A549 (cell line): Measurements from ENCODE around the gene AHR. TPM values are rescaled to one million over a fixed set of nuclear protein-coding genes. Genes with fewer than 3 reads are reported as not detected.

Experiments used
- ATAC-seq, 2 experiments: fragments of 200-7000 bp in 1 of 2; fragments of >200 bp in 1 of 2; cut with Nextera tagmentation in 1 of 2; cut with Tn5 transposase in 1 of 2; 3 replicates each; pipeline versions ENCODE4 v1.8.0 to v1.9.1; 2018 to 2020; ENCODE audit warnings: mild to moderate bottlenecking in 1 of 2, moderate library complexity in 1 of 2
- CTCF ChIA-PET: fragments of 300-600 bp; sonication (Branson Sonifier 250); formaldehyde crosslinking; extraction: SDS; loops from one replicate; lab custom pipeline; 2021; ENCODE audit warnings: antibody characterized with exemption, inconsistent platforms; lab: Yijun Ruan, JAX
- POLR2A ChIA-PET: fragments of 350-600 bp; formaldehyde crosslinking; extraction: SDS; loops from one replicate; lab custom pipeline; 2021; ENCODE audit warnings: antibody characterized with exemption, inconsistent platforms; lab: Yijun Ruan, JAX
- DNase-seq, 2 experiments: peaks; one replicate each; pipeline versions ENCODE4 v3.0.0 to v3.0.0-alpha.2; 2011 to 2016; ENCODE audit warnings: low read depth in 1 of 2, low spot score in 1 of 2
- FAIRE-seq: peaks from 2 replicates; lab custom pipeline; 2011; peaks lifted over from hg19 to GRCh38; lab: Jason Lieb, UNC
- H3K27ac ChIP-seq, 2 experiments: fragments of >200 bp; sonication (Bioruptor Twin); formaldehyde crosslinking; 3 replicates each; pipeline ENCODE4 v1.5.1; 2016 to 2017
- H3K4me1 ChIP-seq: fragments of >200 bp; sonication (Bioruptor Twin); formaldehyde crosslinking; 3 replicates; pipeline ENCODE4 v1.6.1; 2016
- H3K4me2 ChIP-seq: fragments of >200 bp; sonication (Bioruptor Twin); formaldehyde crosslinking; 3 replicates; pipeline ENCODE4 v1.6.1; 2016
- H3K4me3 ChIP-seq: fragments of >200 bp; sonication (Bioruptor Twin); formaldehyde crosslinking; 3 replicates; pipeline ENCODE4 v1.5.1; 2016
- H3K9me3 ChIP-seq: fragments of >200 bp; sonication (Bioruptor Twin); formaldehyde crosslinking; 3 replicates; pipeline ENCODE4 v1.6.1; 2016
- BHLHE40 ChIP-seq: IDR thresholded peaks from 2 replicates; pipeline ENCODE4 v1.6.1; 2012; ENCODE audit warnings: low read depth, low read length, inconsistent platforms
- CEBPB ChIP-seq, 2 experiments: fragments of >200 bp in 1 of 2; sonication (Bioruptor Twin) in 1 of 2; formaldehyde crosslinking in 1 of 2; IDR thresholded peaks; 2 replicates each; pipeline ENCODE4 v1.6.1; 2012 to 2016
- CHD4 ChIP-seq: fragments of 200-600 bp; sonication (generic); IDR thresholded peaks from 2 replicates; pipeline ENCODE4 v1.6.1; 2016; ENCODE audit warnings: antibody characterized with exemption, mild to moderate bottlenecking, borderline replicate concordance
- CTCF ChIP-seq: fragments of >200 bp; sonication (Bioruptor Twin); formaldehyde crosslinking; IDR thresholded peaks from 3 replicates; pipeline ENCODE4 v1.5.1; 2016
- EHF ChIP-seq: fragments of 250-450 bp; sonication (Bioruptor Pico); IDR thresholded peaks from 2 replicates; pipeline ENCODE4 v1.5.0; 2020; ENCODE audit warnings: mild to moderate bottlenecking
- ESRRA ChIP-seq: fragments of 150-350 bp; IDR thresholded peaks from 2 replicates; pipeline ENCODE4 v1.6.1; 2014; ENCODE audit warnings: mild to moderate bottlenecking, low read length, borderline replicate concordance
- FOSB ChIP-seq: fragments of 250-450 bp; sonication (Bioruptor Pico); IDR thresholded peaks from 2 replicates; pipeline ENCODE4 v1.5.0; 2020; ENCODE audit warnings: mild to moderate bottlenecking, moderate library complexity
- FOSL2 ChIP-seq, 2 experiments: fragments of 450-650 bp in 1 of 2; fragments of >200 bp in 1 of 2; sonication (Bioruptor Twin) in 1 of 2; formaldehyde crosslinking; IDR thresholded peaks; 2 replicates each; pipeline versions ENCODE4 v1.5.0 to v1.6.1; 2016 to 2020; ENCODE audit warnings: mild to moderate bottlenecking in 1 of 2, moderate library complexity in 1 of 2
- GATA3 ChIP-seq: IDR thresholded peaks from 2 replicates; pipeline ENCODE4 v1.6.1; 2012; ENCODE audit warnings: borderline replicate concordance
- HDAC2 ChIP-seq: fragments of 200-600 bp; sonication (generic); IDR thresholded peaks from 2 replicates; pipeline ENCODE4 v1.6.1; 2016
- HES2 ChIP-seq: fragments of >200 bp; sonication (Bioruptor Twin); formaldehyde crosslinking; IDR thresholded peaks from 2 replicates; pipeline ENCODE4 v1.6.1; 2016
- HOXA7 ChIP-seq: fragments of 250-450 bp; sonication (Bioruptor Pico); IDR thresholded peaks from 2 replicates; pipeline ENCODE4 v1.5.0; 2020; ENCODE audit warnings: mild to moderate bottlenecking, moderate library complexity
- JUN ChIP-seq, 2 experiments: fragments of >200 bp; sonication (Bioruptor Twin); formaldehyde crosslinking; IDR thresholded peaks; 2 replicates in 1 of 2; 3 replicates in 1 of 2; pipeline ENCODE4 v1.6.1; 2016 to 2017
- KDM1A ChIP-seq: fragments of 200-600 bp; sonication (generic); IDR thresholded peaks from 2 replicates; pipeline ENCODE4 v1.6.1; 2016; ENCODE audit warnings: low read depth, mild to moderate bottlenecking
- MAFK ChIP-seq: fragments of 450-650 bp; IDR thresholded peaks from 2 replicates; pipeline ENCODE4 v1.6.1; 2014; ENCODE audit not compliant: partially characterized antibody
- NR3C1 ChIP-seq: fragments of >200 bp; sonication (Bioruptor Twin); formaldehyde crosslinking; IDR thresholded peaks from 3 replicates; pipeline ENCODE4 v1.6.1; 2017
- RAD21 ChIP-seq, 2 experiments: fragments of >200 bp in 1 of 2; sonication (Bioruptor Twin) in 1 of 2; formaldehyde crosslinking in 1 of 2; IDR thresholded peaks in 1 of 2; conservative IDR thresholded peaks in 1 of 2; 2 replicates in 1 of 2; 3 replicates in 1 of 2; pipeline ENCODE4 v1.6.1; 2012 to 2018; ENCODE audit warnings: inconsistent platforms in 1 of 2
- RARB ChIP-seq: fragments of 250-450 bp; sonication (Bioruptor Pico); IDR thresholded peaks from 2 replicates; pipeline ENCODE4 v1.8.0; 2021; ENCODE audit warnings: mild to moderate bottlenecking, moderate library complexity
- RCOR1 ChIP-seq: fragments of 150-350 bp; IDR thresholded peaks from 2 replicates; pipeline ENCODE4 v1.6.1; 2014; ENCODE audit warnings: antibody characterized with exemption, low read length, low read depth
- RFX5 ChIP-seq: fragments of 450-650 bp; IDR thresholded peaks from 2 replicates; pipeline ENCODE4 v1.7.1; 2014; ENCODE audit warnings: antibody characterized with exemption, mild to moderate bottlenecking, moderate library complexity
- TFCP2L1 ChIP-seq: fragments of 250-450 bp; sonication (Bioruptor Pico); IDR thresholded peaks from 2 replicates; pipeline ENCODE4 v1.5.0; 2021; ENCODE audit warnings: mild to moderate bottlenecking
- TP53 ChIP-seq: fragments of 250-450 bp; sonication (Bioruptor Pico); IDR thresholded peaks from 2 replicates; pipeline ENCODE4 v1.5.0; 2021; ENCODE audit warnings: mild to moderate bottlenecking, moderate library complexity
- USF2 ChIP-seq: fragments of 450-650 bp; IDR thresholded peaks from 2 replicates; pipeline ENCODE4 v1.6.1; 2014; ENCODE audit warnings: antibody characterized with exemption
- ZFP36 ChIP-seq: fragments of 450-650 bp; IDR thresholded peaks from 2 replicates; pipeline ENCODE4 v1.6.1; 2014; ENCODE audit warnings: borderline replicate concordance; ENCODE audit not compliant: partially characterized antibody
- ZSCAN20 ChIP-seq: fragments of 250-450 bp; sonication (Bioruptor Pico); IDR thresholded peaks from 2 replicates; pipeline ENCODE4 v1.8.0; 2022; ENCODE audit warnings: mild to moderate bottlenecking, moderate library complexity
- whole genome bisulfite sequencing: methylation state at CpG from one replicate; pipeline ENCODE4 v1.1.6; 2017; ENCODE audit errors: missing lambda C conversion rate; 5-methylcytosine and 5-hydroxymethylcytosine counted together
- polyA plus RNA-seq, 4 experiments: library from polyadenylated mRNA; depleted of rRNA in 3 of 4; stranded (reverse); fragments of >200 nt; fragmentation: RNase III in 1 of 4; extraction: RNeasy Plus Mini Kit Qiagen cat#74134 plus additional on column Dnase treatment in 1 of 4; gene quantifications; 2 replicates in 3 of 4; 3 replicates in 1 of 4; pipeline ENCODE4 v1.2.3, GENCODE V29; 2011 to 2017

AHR gene
- polyA plus RNA-seq, 2 of the 4 experiments (the other 2 are of a cell fraction), result 9.1 to 14.3 TPM

GRCh38 chr7:17374157-17374556 is 75.7 kb downstream of the AHR start:
- no peaks in the 10 kb centered on the region for H3K9me3 ChIP-seq
- H3K4me2 ChIP-seq, result no peak overlapping the region
- H3K4me3 ChIP-seq, result no peak overlapping the region
- DNase-seq (no peak), ATAC-seq (no peak), FAIRE-seq (no peak)
- CTCF ChIA-PET, result interaction anchor here (1.2 kb wide), 1 partner anchor 8 kb away, joined by 3 read pairs; no protein-coding TSS in a partner anchor
- H3K4me1 ChIP-seq, result peaks cover 40% of the 10 kb centered on the region
- 96% methylated on average over 4 of the region's 4 CpGs for WGBS
- POLR2A ChIA-PET, result no interaction called here
- TF ChIP-seq CEBPB (IDR thresholded peaks at IDR 0.05), result 0 out of 4 replicates have a peak, but pooled peaks of 1 of the 2 experiments have one; percentile 35
- TF ChIP-seq TFCP2L1 (CRISPR knock-in tag), result no peak
- no peak for TF ChIP-seq ZFP36
- peak overlapping the region in 1 of 2 experiments; percentile 53; a peak in 3 of 6 replicates for H3K27ac ChIP-seq

GRCh38 chr7:17374654-17375053 is 76.2 kb downstream of the AHR start:
- Histone ChIP-seq H3K4me1 (peaks cover 35% of the 10 kb centered on the region), H3K27ac (peak overlapping the region in 1 of 2 experiments; percentile 53; a peak in 1 of 6 replicates), H3K9me3 (no peaks in the 10 kb centered on the region), H3K4me3 (no peak overlapping the region), H3K4me2 (no peak overlapping the region)
- no peak for TF ChIP-seq FOSB (CRISPR knock-in tag)
- CTCF ChIA-PET, result interaction anchor here (0.9 to 1.2 kb wide), 2 partner anchors 8 to 29 kb away, joined by 3 read pairs; no protein-coding TSS in a partner anchor
- ATAC-seq (no peak), FAIRE-seq (no peak), DNase-seq (no peak)
- WGBS, result 92% methylated on average over 5 of the region's 5 CpGs
- POLR2A ChIA-PET, result no interaction called here

- Histone ChIP-seq H3K27ac (no peak overlapping the region), H3K9me3 (no peaks in the 10 kb centered on the region), H3K4me1 (peaks cover 16% of the 10 kb centered on the region), H3K4me2 (no peak overlapping the region), H3K4me3 (no peak overlapping the region)
- TF ChIP-seq RAD21 (conservative IDR thresholded peaks at IDR 0.05 in 1 of 2, IDR thresholded peaks at IDR 0.05 in 1 of 2) (no peak), TP53 (CRISPR knock-in tag) (no peak), ZFP36 (no peak), KDM1A (no peak), EHF (CRISPR knock-in tag) (no peak), FOSL2 (IDR thresholded peaks at IDR 0.05) (no peak), FOSL2 (CRISPR knock-in tag; IDR thresholded peaks at IDR 0.05) (no peak), NR3C1 (no peak), BHLHE40 (no peak), RFX5 (no peak), ESRRA (no peak), USF2 (no peak), RARB (no peak), RCOR1 (no peak)
- DNase-seq (no peak), ATAC-seq (no peak), FAIRE-seq (no peak)
- POLR2A ChIA-PET, result no interaction called here
- WGBS, result 95% methylated on average over 1 of the region's 1 CpG
- CTCF ChIA-PET, result interaction anchor here (1.1 kb wide), 1 partner anchor 75 kb away, joined by 3 read pairs; no protein-coding TSS in a partner anchor
Observed at GRCh38 chr7:17376595-17376994, 78.1 kb downstream of the AHR start.

GRCh38 chr7:17380736-17381662 is 82.5 kb downstream of the AHR start:
- WGBS, result 90% methylated on average over 4 of the region's 4 CpGs
- Histone ChIP-seq H3K4me2 (no peak overlapping the region), H3K27ac (no peak overlapping the region), H3K4me1 (0 out of 3 replicates have a peak, but pooled peaks cover 4% of the 10 kb centered on the region), H3K4me3 (no peak overlapping the region), H3K9me3 (no peaks in the 10 kb centered on the region)
- FAIRE-seq (no peak), DNase-seq (no peak), ATAC-seq (no peak)
- POLR2A ChIA-PET, result no interaction called here
- TF ChIP-seq FOSL2 (IDR thresholded peaks at IDR 0.05) (no peak), FOSL2 (CRISPR knock-in tag; IDR thresholded peaks at IDR 0.05) (no peak), HOXA7 (CRISPR knock-in tag) (no peak), HES2 (no peak), MAFK (no peak), HDAC2 (no peak), GATA3 (no peak), ZSCAN20 (CRISPR knock-in tag) (no peak), CTCF (no peak), CHD4 (no peak), JUN (IDR thresholded peaks at IDR 0.05) (no peak), BHLHE40 (no peak)
- CTCF ChIA-PET, result no interaction called here
